ENCODE measurements around the gene BCAS3.

BCAS3 gene

DNA sequence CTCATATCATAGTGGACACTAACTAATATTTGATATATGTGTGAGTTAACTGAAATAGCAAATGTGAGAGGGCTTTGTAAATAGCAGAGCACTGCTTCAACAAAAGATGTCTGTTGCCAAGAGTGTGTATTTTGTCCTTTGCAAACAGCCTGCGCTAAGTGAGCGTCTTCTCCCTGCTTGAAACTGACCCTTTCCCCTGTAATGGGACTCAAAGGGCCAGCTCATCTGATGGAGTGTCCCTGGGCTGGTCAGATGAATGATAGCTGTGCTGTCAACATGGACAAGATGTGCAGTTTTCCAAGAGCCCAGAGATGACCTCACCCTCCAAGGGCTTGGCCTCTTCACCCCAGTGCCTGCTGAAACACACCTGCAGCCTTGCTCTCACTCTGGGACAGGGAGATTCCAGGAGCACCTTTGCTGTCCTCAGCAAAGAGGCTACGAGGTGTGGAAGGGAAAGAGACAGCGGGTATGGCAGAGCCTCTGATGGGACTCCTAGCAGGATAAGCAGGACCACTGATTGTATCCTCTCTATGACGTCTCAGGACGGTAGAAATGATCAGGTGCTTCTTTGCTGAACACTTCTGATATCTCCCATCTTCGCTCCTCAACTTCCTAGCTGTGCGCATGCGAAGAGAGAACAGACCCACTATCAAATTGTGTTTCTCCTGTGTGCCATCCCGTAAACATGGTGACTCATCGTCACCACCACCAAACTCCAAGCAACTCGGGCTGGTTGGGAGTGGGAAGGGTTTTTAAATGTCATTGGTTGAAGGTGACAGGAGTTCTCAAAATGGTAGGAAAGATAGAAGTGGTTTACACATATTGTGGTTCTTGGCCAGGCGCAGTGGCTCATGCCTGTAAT lies 686.2 kb downstream of the BCAS3 start:
- POLR2A ChIA-PET (ENCODE audit: low non-redundant PET) = no interaction called here
- CTCF ChIA-PET = interaction anchor here (0.5 kb wide), 1 partner anchor 286 kb away, joined by 3 read pairs; no protein-coding TSS in a partner anchor
- TF ChIP-seq, protein P1, sequence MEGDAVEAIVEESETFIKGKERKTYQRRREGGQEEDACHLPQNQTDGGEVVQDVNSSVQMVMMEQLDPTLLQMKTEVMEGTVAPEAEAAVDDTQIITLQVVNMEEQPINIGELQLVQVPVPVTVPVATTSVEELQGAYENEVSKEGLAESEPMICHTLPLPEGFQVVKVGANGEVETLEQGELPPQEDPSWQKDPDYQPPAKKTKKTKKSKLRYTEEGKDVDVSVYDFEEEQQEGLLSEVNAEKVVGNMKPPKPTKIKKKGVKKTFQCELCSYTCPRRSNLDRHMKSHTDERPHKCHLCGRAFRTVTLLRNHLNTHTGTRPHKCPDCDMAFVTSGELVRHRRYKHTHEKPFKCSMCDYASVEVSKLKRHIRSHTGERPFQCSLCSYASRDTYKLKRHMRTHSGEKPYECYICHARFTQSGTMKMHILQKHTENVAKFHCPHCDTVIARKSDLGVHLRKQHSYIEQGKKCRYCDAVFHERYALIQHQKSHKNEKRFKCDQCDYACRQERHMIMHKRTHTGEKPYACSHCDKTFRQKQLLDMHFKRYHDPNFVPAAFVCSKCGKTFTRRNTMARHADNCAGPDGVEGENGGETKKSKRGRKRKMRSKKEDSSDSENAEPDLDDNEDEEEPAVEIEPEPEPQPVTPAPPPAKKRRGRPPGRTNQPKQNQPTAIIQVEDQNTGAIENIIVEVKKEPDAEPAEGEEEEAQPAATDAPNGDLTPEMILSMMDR (conservative IDR thresholded peaks at IDR 0.05; ENCODE audit: low read depth) = no peak
- DNase-seq (ENCODE audit: low spot score) = no peak
- no peak overlapping the region for H3K27ac ChIP-seq

DNA sequence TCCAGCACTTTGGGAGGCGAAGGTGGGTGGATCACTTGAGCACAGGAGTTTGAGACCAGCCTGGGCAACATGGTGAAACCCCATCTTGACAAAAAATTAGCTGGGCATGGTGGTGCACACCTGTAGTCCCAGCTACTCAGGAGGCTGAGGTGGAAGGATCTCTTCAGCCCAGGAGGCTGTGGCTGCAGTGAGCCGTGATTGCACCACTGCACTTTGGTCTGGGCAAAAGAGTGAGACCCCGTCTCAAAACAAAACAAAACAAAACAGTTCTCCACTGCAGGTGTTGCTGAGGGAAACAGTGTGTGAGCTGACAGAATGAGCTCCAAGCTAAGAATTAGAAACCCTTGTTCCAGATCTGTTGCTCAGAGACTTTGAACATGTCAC lies 686.8 kb downstream of the BCAS3 start:
- H3K27ac ChIP-seq = no peak overlapping the region
- ChIA-PET CTCF (interaction anchor here (0.5 kb wide), 1 partner anchor 286 kb away, joined by 3 read pairs; no protein-coding TSS in a partner anchor), POLR2A (ENCODE audit: low non-redundant PET) (no interaction called here)
- DNase-seq (ENCODE audit: low spot score) = no peak
- TF ChIP-seq, protein P1 (conservative IDR thresholded peaks at IDR 0.05; ENCODE audit: low read depth) = no peak

DNA sequence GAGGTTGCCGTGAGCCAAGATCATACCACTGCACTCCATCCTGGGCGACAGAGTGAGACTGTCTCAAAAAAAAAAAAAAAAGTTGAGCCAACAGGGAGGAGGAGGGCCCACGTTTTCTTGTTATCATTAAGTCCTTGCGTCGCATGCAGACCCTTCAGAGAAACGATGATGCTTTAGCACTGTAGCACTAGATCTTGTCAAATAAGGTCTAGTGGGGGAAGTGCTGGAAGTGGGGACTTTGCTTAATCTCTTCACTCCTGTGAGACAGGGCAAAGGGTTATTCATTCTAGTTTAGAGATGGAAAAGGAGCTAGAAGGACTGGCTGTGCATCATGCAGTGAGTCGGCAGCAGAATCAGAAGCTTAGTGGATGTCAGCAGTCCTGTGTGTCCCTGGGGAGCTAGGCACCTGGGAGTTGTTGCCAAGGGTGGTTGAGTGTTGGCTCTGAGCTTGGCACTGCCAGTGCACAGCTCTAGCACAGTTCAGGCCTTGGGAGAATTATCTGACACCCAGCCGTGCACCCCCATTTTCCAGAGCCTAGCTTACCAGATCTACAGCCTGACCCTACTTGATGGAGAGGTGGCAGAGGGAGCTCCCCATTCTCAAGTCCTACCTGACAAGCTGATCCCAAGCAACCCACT lies 688.5 kb downstream of the BCAS3 start:
- TF ChIP-seq, protein P1 (conservative IDR thresholded peaks at IDR 0.05; ENCODE audit: low read depth) = no peak
- no peak overlapping the region for H3K27ac ChIP-seq
- POLR2A ChIA-PET (ENCODE audit: low non-redundant PET) = interaction anchor here (0.7 kb wide), 1 partner anchor 115 kb away, joined by 3 read pairs; no protein-coding TSS in a partner anchor
- CTCF ChIA-PET = interaction anchor here (0.5 kb wide), 1 partner anchor 106 kb away, joined by 3 read pairs; no protein-coding TSS in a partner anchor
- no peak for DNase-seq (ENCODE audit: low spot score)

DNA sequence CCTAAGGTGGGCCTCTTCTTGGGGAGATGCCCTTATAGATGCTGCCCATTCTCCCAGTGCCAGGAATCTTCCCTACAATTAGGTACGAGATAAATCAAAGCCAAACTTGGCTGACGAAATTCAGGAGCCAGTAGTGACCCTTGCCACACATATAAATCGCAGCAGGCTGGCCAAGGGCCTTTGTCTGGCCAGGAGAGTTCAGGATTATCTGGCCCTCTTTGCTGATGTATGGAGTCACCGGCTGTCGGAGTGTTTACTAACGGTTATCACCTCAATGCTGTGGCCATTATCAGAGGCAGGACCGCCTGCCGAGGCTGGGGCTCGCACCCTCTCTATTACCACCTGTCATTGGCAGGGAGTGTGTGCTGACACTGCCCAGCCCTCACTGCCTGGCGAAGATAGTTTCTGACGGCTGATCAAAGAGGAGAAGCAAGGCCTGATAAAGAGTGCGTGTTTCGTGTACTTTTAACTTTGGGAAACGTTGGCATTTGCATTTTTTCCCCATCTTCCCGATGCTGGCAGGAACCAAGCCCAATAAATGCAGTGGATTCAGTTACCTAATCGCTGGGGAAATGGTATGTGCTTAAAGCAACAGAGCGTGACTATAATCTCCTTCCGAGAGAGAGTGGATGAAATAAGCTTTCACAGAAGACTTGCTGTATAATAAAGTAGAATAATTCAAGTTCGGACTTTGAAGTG lies 689.2 kb downstream of the BCAS3 start:
- CTCF ChIA-PET = interaction anchor here (0.5 kb wide), 1 partner anchor 107 kb away, joined by 3 read pairs; no protein-coding TSS in a partner anchor
- POLR2A ChIA-PET (ENCODE audit: low non-redundant PET) = no interaction called here
- H3K27ac ChIP-seq = no peak overlapping the region
- no peak for DNase-seq (ENCODE audit: low spot score)
- TF ChIP-seq, protein P1 (conservative IDR thresholded peaks at IDR 0.05; ENCODE audit: low read depth) = no peak

DNA sequence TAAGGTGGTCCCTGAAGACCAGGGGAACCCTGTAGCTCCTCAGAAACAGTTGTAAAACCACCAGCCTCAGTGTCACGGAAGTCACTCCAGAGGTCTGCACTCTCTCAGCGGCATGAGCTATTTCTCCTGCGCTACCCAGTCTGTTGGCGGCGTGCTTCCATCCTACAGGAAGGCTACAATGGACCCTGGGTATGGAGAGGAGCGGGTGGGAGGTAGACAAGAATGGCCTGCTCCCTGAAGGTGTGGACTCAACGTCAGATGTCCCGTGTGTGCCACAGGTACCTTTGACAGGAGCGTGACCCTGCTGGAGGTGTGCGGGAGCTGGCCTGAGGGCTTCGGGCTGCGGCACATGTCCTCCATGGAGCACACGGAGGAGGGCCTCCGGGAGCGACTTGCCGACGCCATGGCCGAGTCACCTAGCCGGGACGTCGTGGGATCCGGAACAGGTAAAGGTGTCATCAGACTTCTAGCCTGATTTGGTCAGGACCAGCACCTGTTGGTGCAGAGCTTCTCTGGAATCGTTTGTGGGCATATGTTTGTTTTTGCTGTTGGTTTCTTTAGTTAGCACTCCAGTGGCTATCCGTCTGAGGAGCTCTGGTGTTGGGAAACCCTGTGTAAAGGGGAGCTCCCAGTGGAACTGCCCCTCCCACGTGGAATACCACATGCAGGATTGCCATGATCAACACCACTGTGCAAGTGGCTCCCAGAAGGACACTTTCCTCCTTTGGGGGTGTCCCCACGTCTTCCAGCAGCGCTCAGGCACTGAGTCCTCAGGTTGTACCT lies 690.6 kb downstream of the BCAS3 start:
- H3K27ac ChIP-seq = no peak overlapping the region
- ChIA-PET POLR2A (ENCODE audit: low non-redundant PET) (interaction anchor here (0.6 kb wide), 1 partner anchor 1527 kb away, joined by 3 read pairs; no protein-coding TSS in a partner anchor), CTCF (interaction anchor here (0.9 kb wide), 1 partner anchor 67 kb away, joined by 3 read pairs; no protein-coding TSS in a partner anchor)
- TF ChIP-seq, protein P1 (conservative IDR thresholded peaks at IDR 0.05; ENCODE audit: low read depth) = no peak
- no peak for DNase-seq (ENCODE audit: low spot score)

All from RWPE1 (cell line).